ENCODE measurements around the gene FANCC. TPM values are rescaled to one million over a fixed set of nuclear protein-coding genes. Genes with fewer than 3 reads are reported as not detected.
A peak's percentile ranks its signal among the peaks of the same experiment; 100 is the strongest.

Gene FANCC
- total and polyA plus RNA-seq, 2 of the 13 experiments (the other 11 are each of a cell fraction or from before 2014, with no cell fraction given), result 7.4 to 8.6 TPM

DNA sequence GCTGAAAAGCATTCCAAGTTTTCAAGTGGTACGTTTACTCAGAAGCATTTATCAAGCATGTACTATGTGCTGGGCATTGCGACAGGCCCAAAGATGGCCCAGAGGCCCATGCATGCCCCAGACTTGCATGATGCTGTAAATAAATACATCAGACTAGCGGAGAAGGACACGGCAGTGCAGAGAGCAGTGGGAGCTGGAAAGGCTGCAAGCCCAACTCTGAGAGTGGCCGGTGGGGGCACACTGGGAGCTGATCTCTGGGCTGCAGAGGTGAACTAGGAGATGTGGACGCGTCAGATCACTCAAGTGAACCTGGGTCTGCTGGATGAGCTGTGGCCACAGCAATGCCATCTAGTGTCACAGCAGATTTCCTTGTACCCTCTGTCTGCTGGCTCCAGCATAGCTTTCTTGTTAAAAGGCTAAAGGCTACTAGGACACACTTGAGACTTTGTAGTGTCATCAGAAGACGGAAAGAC lies 246.9 kb downstream of the FANCC start (continued):
- TF ChIP-seq CTCF (CRISPR knock-in tag; IDR thresholded peaks at IDR 0.05) (peak; percentile 61), ZNF556 (CRISPR knock-in tag; IDR thresholded peaks at IDR 0.05; ENCODE audit: borderline replicate concordance) (no peak), KAT8 (CRISPR knock-in tag; IDR thresholded peaks at IDR 0.05) (0 out of 2 replicates have a peak, but pooled peaks have one; percentile 23), ZNF180 (CRISPR knock-in tag; IDR thresholded peaks at IDR 0.05; ENCODE audit: borderline replicate concordance, low read depth) (no peak), HOXA7 (CRISPR knock-in tag; IDR thresholded peaks at IDR 0.05) (no peak), KDM3A (CRISPR knock-in tag; IDR thresholded peaks at IDR 0.05; ENCODE audit: low read depth) (no peak), ATF3 (CRISPR knock-in tag; IDR thresholded peaks at IDR 0.05) (no peak), CBX1 (IDR thresholded peaks at IDR 0.05; ENCODE audit: low read depth) (no peak), ZNF780A (CRISPR knock-in tag; IDR thresholded peaks at IDR 0.05) (no peak), KMT2A (CRISPR knock-in tag; IDR thresholded peaks at IDR 0.05) (peak; percentile 51; the same call in 1 of the 2 replicates), RARA (CRISPR knock-in tag; IDR thresholded peaks at IDR 0.05) (0 out of 2 replicates have a peak, but pooled peaks have one; percentile 9), ZFP91 (CRISPR knock-in tag; IDR thresholded peaks at IDR 0.05; ENCODE audit: borderline replicate concordance) (peak; percentile 43; the same call in 1 of the 2 replicates), RERE (CRISPR knock-in tag; IDR thresholded peaks at IDR 0.05; ENCODE audit: low read depth) (no peak)
- TF ChIP-seq, protein P1, sequence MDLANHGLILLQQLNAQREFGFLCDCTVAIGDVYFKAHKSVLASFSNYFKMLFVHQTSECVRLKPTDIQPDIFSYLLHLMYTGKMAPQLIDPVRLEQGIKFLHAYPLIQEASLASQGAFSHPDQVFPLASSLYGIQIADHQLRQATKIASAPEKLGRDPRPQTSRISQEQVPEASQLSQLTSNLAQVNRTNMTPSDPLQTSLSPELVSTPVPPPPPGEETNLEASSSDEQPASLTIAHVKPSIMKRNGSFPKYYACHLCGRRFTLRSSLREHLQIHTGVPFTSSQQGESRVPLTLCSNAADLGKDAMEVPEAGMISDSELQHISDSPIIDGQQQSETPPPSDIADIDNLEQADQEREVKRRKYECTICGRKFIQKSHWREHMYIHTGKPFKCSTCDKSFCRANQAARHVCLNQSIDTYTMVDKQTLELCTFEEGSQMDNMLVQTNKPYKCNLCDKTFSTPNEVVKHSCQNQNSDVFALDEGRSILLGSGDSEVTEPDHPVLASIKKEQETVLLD (CRISPR knock-in tag; IDR thresholded peaks at IDR 0.05; ENCODE audit: low read depth), result no peak
- TF ChIP-seq, protein P2, sequence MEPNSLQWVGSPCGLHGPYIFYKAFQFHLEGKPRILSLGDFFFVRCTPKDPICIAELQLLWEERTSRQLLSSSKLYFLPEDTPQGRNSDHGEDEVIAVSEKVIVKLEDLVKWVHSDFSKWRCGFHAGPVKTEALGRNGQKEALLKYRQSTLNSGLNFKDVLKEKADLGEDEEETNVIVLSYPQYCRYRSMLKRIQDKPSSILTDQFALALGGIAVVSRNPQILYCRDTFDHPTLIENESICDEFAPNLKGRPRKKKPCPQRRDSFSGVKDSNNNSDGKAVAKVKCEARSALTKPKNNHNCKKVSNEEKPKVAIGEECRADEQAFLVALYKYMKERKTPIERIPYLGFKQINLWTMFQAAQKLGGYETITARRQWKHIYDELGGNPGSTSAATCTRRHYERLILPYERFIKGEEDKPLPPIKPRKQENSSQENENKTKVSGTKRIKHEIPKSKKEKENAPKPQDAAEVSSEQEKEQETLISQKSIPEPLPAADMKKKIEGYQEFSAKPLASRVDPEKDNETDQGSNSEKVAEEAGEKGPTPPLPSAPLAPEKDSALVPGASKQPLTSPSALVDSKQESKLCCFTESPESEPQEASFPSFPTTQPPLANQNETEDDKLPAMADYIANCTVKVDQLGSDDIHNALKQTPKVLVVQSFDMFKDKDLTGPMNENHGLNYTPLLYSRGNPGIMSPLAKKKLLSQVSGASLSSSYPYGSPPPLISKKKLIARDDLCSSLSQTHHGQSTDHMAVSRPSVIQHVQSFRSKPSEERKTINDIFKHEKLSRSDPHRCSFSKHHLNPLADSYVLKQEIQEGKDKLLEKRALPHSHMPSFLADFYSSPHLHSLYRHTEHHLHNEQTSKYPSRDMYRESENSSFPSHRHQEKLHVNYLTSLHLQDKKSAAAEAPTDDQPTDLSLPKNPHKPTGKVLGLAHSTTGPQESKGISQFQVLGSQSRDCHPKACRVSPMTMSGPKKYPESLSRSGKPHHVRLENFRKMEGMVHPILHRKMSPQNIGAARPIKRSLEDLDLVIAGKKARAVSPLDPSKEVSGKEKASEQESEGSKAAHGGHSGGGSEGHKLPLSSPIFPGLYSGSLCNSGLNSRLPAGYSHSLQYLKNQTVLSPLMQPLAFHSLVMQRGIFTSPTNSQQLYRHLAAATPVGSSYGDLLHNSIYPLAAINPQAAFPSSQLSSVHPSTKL (CRISPR knock-in tag; IDR thresholded peaks at IDR 0.05), result peak; percentile 19; the same call in 1 of the 2 replicates
